IMR-90 (cell line): ENCODE data around the gene NEURL2. TPM values are rescaled to one million over a fixed set of nuclear protein-coding genes. Genes with fewer than 3 reads are reported as not detected.

ENCODE experiments used
- ATAC-seq: fragments of 200-7000 bp; cut with Tn5 transposase; 2 replicates; pipeline ENCODE4 v1.9.1; 2020; ENCODE audit warnings: low read depth, mild to moderate bottlenecking, moderate library complexity
- BruUV-seq: library from RNA; stranded (reverse); fragments of 400-500 nt; replicated peaks from 2 replicates; lab custom pipeline; 2021; lab: Mats Ljungman, UMichigan
- CTCF ChIA-PET: fragments of 300-600 bp; formaldehyde crosslinking; extraction: SDS; loops from one replicate; lab custom pipeline; 2021; ENCODE audit warnings: antibody characterized with exemption; lab: Yijun Ruan, JAX
- POLR2A ChIA-PET: fragments of 300-600 bp; sonication (Branson Sonifier 250); formaldehyde crosslinking; loops from one replicate; lab custom pipeline; 2022; ENCODE audit warnings: antibody characterized with exemption; ENCODE audit not compliant: unreplicated experiment; lab: Charles Lee
- DNase-seq: peaks from one replicate; pipeline ENCODE4 v3.0.0; 2013
- H2AFZ ChIP-seq: replicated peaks from 2 replicates; pipeline ENCODE3; 2013; ENCODE audit warnings: low read length, mild to moderate bottlenecking; ENCODE audit not compliant: poor library complexity
- H2AK5ac ChIP-seq: 2 replicates; pipeline ENCODE4 v1.6.1; 2013; ENCODE audit warnings: low read depth, low read length, inconsistent platforms
- H2AK9ac ChIP-seq: replicated peaks from 2 replicates; pipeline ENCODE3; 2013; ENCODE audit warnings: mild to moderate bottlenecking, low read depth, low read length, moderate library complexity; ENCODE audit not compliant: poor library complexity
- H2BK120ac ChIP-seq: 2 replicates; pipeline ENCODE4 v1.6.1; 2013; ENCODE audit warnings: low read depth, low read length, inconsistent platforms
- H2BK15ac ChIP-seq: 3 replicates; pipeline ENCODE4 v1.6.1; 2013; ENCODE audit warnings: low read depth, low read length, inconsistent platforms
- H2BK20ac ChIP-seq: 2 replicates; pipeline ENCODE4 v1.6.1; 2013; ENCODE audit warnings: low read depth, mild to moderate bottlenecking, inconsistent platforms, low read length, moderate library complexity
- H2BK5ac ChIP-seq: 2 replicates; pipeline ENCODE4 v1.6.1; 2013; ENCODE audit warnings: mild to moderate bottlenecking, low read depth, low read length, inconsistent platforms; ENCODE audit not compliant: poor library complexity, severe bottlenecking
- H3K14ac ChIP-seq: replicated peaks from 2 replicates; pipeline ENCODE4 v1.6.1; 2013; ENCODE audit warnings: low read depth, low read length, inconsistent platforms
- H3K18ac ChIP-seq: 2 replicates; pipeline ENCODE4 v1.6.1; 2013; ENCODE audit warnings: low read depth, low read length, control low read depth
- H3K23ac ChIP-seq: 2 replicates; pipeline ENCODE4 v1.6.1; 2013; ENCODE audit warnings: low read depth, low read length, inconsistent platforms
- H3K27ac ChIP-seq: 2 replicates; pipeline ENCODE4 v1.5.1; 2013; ENCODE audit warnings: mild to moderate bottlenecking, control low read depth, low read length; ENCODE audit not compliant: insufficient read depth
- H3K27me3 ChIP-seq: 2 replicates; pipeline ENCODE4 v1.6.1; 2013; ENCODE audit warnings: low read length; ENCODE audit not compliant: control insufficient read depth, insufficient read depth
- H3K36me3 ChIP-seq: 2 replicates; pipeline ENCODE4 v1.6.1; 2013; ENCODE audit warnings: low read length, mixed read lengths; ENCODE audit not compliant: control insufficient read depth, insufficient read depth
- H3K4ac ChIP-seq: 2 replicates; pipeline ENCODE4 v1.6.1; 2013; ENCODE audit warnings: low read depth, low read length, inconsistent platforms
- H3K4me1 ChIP-seq: 2 replicates; pipeline ENCODE4 v1.6.1; 2013; ENCODE audit warnings: low read length, mixed read lengths; ENCODE audit not compliant: control insufficient read depth, insufficient read depth
- H3K4me2 ChIP-seq: 2 replicates; pipeline ENCODE4 v1.6.1; 2013; ENCODE audit warnings: low read depth, mild to moderate bottlenecking, control low read depth, low read length, moderate library complexity
- H3K4me3 ChIP-seq: 2 replicates; pipeline ENCODE4 v1.5.1; 2013; ENCODE audit warnings: low read depth, mild to moderate bottlenecking, control low read depth, low read length, moderate library complexity; ENCODE audit not compliant: insufficient read depth
- H3K56ac ChIP-seq: 2 replicates; pipeline ENCODE4 v1.6.1; 2013; ENCODE audit warnings: low read length, inconsistent platforms; ENCODE audit not compliant: insufficient read depth; ENCODE audit errors: extremely low read depth
- H3K79me1 ChIP-seq, 2 experiments: 2 replicates each; pipeline ENCODE4 v1.6.1; 2013; ENCODE audit warnings: low read length in 2 of 2, inconsistent platforms in 1 of 2, low read depth in 1 of 2
- H3K9ac ChIP-seq: 2 replicates; pipeline ENCODE4 v1.6.1; 2013; ENCODE audit warnings: low read depth, low read length, control low read depth
- H3K9me1 ChIP-seq: 2 replicates; pipeline ENCODE4 v1.6.1; 2013; ENCODE audit warnings: low read length, inconsistent platforms; ENCODE audit not compliant: insufficient read depth
- H3K9me3 ChIP-seq: 2 replicates; pipeline ENCODE4 v1.6.1; 2013; ENCODE audit warnings: low read length; ENCODE audit not compliant: control insufficient read depth, insufficient read depth
- H4K20me1 ChIP-seq: 2 replicates; pipeline ENCODE4 v1.6.1; 2013; ENCODE audit warnings: low read length, inconsistent platforms; ENCODE audit not compliant: insufficient read depth
- H4K5ac ChIP-seq: 2 replicates; pipeline ENCODE4 v1.6.1; 2013; ENCODE audit warnings: mild to moderate bottlenecking, low read depth, low read length, control low read depth
- H4K8ac ChIP-seq, 2 experiments: 2 replicates each; pipeline ENCODE4 v1.6.1; 2013; ENCODE audit warnings: low read depth in 2 of 2, low read length in 2 of 2, control low read depth in 1 of 2, inconsistent platforms in 1 of 2
- H4K91ac ChIP-seq: 2 replicates; pipeline ENCODE4 v1.6.1; 2013; ENCODE audit warnings: low read depth, low read length, inconsistent platforms; ENCODE audit not compliant: insufficient read depth
- CEBPB ChIP-seq: IDR thresholded peaks from 2 replicates; pipeline ENCODE4 v1.6.1; 2012; ENCODE audit warnings: low read depth, low read length, improper control_type of control experiment
- MAZ ChIP-seq: IDR thresholded peaks from 2 replicates; pipeline ENCODE4 v1.6.1; 2012; ENCODE audit warnings: low read depth, mild to moderate bottlenecking, low read length, improper control_type of control experiment, moderate library complexity, borderline replicate concordance
- MXI1 ChIP-seq: IDR thresholded peaks from 2 replicates; pipeline ENCODE4 v1.6.1; 2012; ENCODE audit warnings: low read depth, mild to moderate bottlenecking, low read length, moderate library complexity, borderline replicate concordance
- NFE2L2 ChIP-seq: fragments of 150-350 bp; IDR thresholded peaks from 2 replicates; pipeline ENCODE4 v1.6.1; 2016; ENCODE audit warnings: low read depth, mild to moderate bottlenecking, low read length
- WGBS, 2 experiments: methylation state at CpG; one replicate each; pipeline versions ENCODE4 v1.1.5 to v1.1.7; 2013; ENCODE audit warnings: missing lambda C conversion rate in 2 of 2; ENCODE audit not compliant: insufficient read length in 1 of 2; ENCODE audit errors: extremely low coverage in 2 of 2; 5-methylcytosine and 5-hydroxymethylcytosine counted together
- dilution Hi-C: fragments of 300-500 bp; cut with HindIII; formaldehyde crosslinking; loops from one replicate; pipeline ENCODE4 v1.14.3; 2018; ENCODE audit warnings: low sequenced_read_pairs; ENCODE audit not compliant: unreplicated experiment
- in situ Hi-C: fragments of 300-500 bp; cut with MboI; formaldehyde crosslinking; loops from 3 replicates; pipeline ENCODE4 v1.14.3; 2019; ENCODE audit warnings: low sequenced_read_pairs, inconsistent platforms, mixed read lengths
- intact Hi-C: fragments of 100-400 bp; cut with micrococcal nuclease; formaldehyde crosslinking; loops from 2 replicates; pipeline ENCODE4 v1.10.0; 2022
- polyA plus RNA-seq, 3 experiments: library from polyadenylated mRNA; depleted of rRNA; stranded (reverse); fragments of >200 nt; gene quantifications; 2 replicates each; pipeline ENCODE4 v1.2.3, GENCODE V29; 2012; ENCODE audit warnings: low replicate concordance in 1 of 3
- total RNA-seq: library from RNA; depleted of rRNA; stranded (reverse); fragments of >200 nt; gene quantifications from 2 replicates; pipeline ENCODE4 v1.2.3, GENCODE V29; 2012
- TF ChIP-seq, protein P1 (sequence below): fragments of 150-350 bp; IDR thresholded peaks from 2 replicates; pipeline ENCODE4 v1.6.1; 2016; ENCODE audit warnings: low read depth, mild to moderate bottlenecking, low read length, moderate library complexity, borderline replicate concordance

Gene NEURL2
- total and polyA plus RNA-seq, 2 of the 4 experiments (the other 2 are of a cell fraction): 1.1 to 2.5 TPM

DNA sequence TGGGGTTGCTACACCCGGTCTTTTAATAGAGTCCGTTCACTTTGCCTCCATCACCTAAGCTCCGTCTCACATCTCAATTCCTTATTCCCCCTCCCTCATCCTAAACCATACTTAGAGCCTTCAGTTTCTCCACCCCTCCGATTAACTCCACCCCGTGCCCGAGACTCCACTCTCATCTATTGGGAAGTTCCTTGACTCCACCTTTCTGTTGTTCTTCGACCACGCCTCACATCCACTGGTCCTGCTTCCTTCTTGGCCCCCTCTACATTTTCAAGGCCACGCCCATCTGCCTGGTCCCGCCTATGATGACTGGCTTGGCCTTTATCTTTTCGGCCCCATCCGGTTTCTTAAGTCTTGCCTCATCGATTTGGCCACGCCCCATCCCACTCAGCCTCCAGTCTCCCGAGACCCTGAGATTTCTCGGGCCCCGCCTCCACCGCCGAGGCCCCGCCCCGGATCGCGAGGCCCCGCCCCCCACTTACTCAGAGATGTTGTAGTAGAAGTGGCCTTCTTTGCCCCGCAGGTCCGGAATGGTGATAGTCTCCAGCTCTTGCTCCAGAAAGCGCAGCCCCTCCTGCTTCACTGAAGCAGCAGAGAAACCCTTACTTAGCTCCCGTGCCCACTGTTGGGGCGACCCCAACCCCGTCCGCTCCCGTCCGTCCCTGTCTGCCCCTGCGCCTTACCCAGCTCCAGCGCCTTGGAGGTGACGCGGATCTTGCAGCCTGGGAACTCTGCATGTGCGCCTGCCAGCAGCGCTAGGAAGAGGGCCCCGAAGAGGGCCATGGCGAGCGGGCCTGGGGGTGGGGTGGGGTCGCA is 19.9 kb upstream of the NEURL2 start:
- H3K56ac ChIP-seq: no peak overlapping the region
- ATAC-seq (peak; percentile 93), DNase-seq (peak; percentile 100)
- H2AK5ac ChIP-seq: peak overlapping the region; percentile 81
- H2BK15ac ChIP-seq: no peak overlapping the region
- peaks cover 23% of the 10 kb centered on the region; the same call in 1 of the 2 replicates for H3K36me3 ChIP-seq
- POLR2A ChIA-PET: no interaction called here
- H2BK20ac ChIP-seq: 0 out of 2 replicates have a peak overlapping the region, but pooled peaks have one; percentile 38
- H3K18ac ChIP-seq: peak overlapping the region; percentile 39; the same call in 1 of the 2 replicates
- H2AFZ ChIP-seq: peak overlapping the region; percentile 87
- H3K4me3 ChIP-seq: peak overlapping the region; percentile 43
- peak overlapping the region; percentile 88 for H3K4me2 ChIP-seq
- H3K4ac ChIP-seq: peak overlapping the region; percentile 82
- H3K27ac ChIP-seq: peak overlapping the region; percentile 69
- H3K14ac ChIP-seq: peak overlapping the region; percentile 89
- in situ Hi-C loops: loop anchor here (25.0 kb wide), 1 partner anchor 574 kb away; the partner anchor contains the start of gene SDC4
- intact Hi-C loops: loop anchor here (1.0 kb wide), 1 partner anchor 24 kb away; no protein-coding TSS in a partner anchor
- peaks cover 20% of the 10 kb centered on the region for H3K9me1 ChIP-seq
- no TSS peak for BruUV-seq
- peak overlapping the region; percentile 43; the same call in 1 of the 2 replicates for H4K91ac ChIP-seq
- 11 to 100% methylated on average over 1 to 8 of the region's 43 CpGs for WGBS, 2 experiments
- H2BK5ac ChIP-seq: peak overlapping the region; percentile 69
- H3K27me3 ChIP-seq: no peaks in the 10 kb centered on the region
- dilution Hi-C loops: no loop called here
- H3K23ac ChIP-seq: peak overlapping the region; percentile 68; the same call in 1 of the 2 replicates
- peaks cover 5 to 26% of the 10 kb centered on the region in 2 experiments; a peak in 3 of 4 replicates for H3K79me1 ChIP-seq
- no peak overlapping the region; the same call in 1 of the 2 replicates for H2BK120ac ChIP-seq
- H3K9ac ChIP-seq: peak overlapping the region; percentile 58
- peak overlapping the region; percentile 89 for H2AK9ac ChIP-seq
- H3K4me1 ChIP-seq: peaks cover 16% of the 10 kb centered on the region
- peak overlapping the region; percentile 42 for H4K5ac ChIP-seq
- H4K8ac ChIP-seq: peak overlapping the region; percentile 65 to 85; a peak in 3 of 4 replicates
- CTCF ChIA-PET: interaction anchor here (1.3 kb wide), 1 partner anchor 21 kb away, joined by 8 read pairs; no protein-coding TSS in a partner anchor
- no peaks in the 10 kb centered on the region for H3K9me3 ChIP-seq
- peak; percentile 23; the same call in 1 of the 2 replicates for TF ChIP-seq NFE2L2
- peak; percentile 51; the same call in 1 of the 2 replicates for TF ChIP-seq MAZ
- TF ChIP-seq, protein P1, sequence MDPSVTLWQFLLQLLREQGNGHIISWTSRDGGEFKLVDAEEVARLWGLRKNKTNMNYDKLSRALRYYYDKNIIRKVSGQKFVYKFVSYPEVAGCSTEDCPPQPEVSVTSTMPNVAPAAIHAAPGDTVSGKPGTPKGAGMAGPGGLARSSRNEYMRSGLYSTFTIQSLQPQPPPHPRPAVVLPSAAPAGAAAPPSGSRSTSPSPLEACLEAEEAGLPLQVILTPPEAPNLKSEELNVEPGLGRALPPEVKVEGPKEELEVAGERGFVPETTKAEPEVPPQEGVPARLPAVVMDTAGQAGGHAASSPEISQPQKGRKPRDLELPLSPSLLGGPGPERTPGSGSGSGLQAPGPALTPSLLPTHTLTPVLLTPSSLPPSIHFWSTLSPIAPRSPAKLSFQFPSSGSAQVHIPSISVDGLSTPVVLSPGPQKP: no peak
- peak; percentile 97 for TF ChIP-seq CEBPB
- peak; percentile 64; the same call in 1 of the 2 replicates for TF ChIP-seq MXI1
- H4K20me1 ChIP-seq: no peaks in the 10 kb centered on the region; the same call in 1 of the 2 replicates
